ENCODE measurements around the gene PLA2G2C.

DNA sequence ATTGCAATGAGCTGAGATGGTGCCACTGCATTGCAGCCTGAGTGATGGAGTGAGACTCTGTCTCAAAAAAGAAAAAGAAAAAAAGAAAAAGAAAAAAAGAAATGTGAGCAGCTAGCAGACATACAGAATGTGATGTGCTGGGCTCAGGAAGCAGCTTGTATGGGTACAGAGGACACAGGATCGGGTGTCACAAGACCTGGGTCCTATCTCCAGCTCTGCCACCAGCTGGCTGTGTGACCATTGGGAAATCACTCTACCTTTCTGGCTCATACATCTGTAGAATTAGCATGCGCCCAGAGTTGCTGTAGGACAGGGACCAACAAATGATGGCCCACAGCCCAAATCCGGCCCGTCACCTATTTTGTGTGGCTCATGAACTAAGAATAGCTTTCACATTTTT, 3.3 kb upstream of the PLA2G2C start:
- TF ChIP-seq, protein P1, sequence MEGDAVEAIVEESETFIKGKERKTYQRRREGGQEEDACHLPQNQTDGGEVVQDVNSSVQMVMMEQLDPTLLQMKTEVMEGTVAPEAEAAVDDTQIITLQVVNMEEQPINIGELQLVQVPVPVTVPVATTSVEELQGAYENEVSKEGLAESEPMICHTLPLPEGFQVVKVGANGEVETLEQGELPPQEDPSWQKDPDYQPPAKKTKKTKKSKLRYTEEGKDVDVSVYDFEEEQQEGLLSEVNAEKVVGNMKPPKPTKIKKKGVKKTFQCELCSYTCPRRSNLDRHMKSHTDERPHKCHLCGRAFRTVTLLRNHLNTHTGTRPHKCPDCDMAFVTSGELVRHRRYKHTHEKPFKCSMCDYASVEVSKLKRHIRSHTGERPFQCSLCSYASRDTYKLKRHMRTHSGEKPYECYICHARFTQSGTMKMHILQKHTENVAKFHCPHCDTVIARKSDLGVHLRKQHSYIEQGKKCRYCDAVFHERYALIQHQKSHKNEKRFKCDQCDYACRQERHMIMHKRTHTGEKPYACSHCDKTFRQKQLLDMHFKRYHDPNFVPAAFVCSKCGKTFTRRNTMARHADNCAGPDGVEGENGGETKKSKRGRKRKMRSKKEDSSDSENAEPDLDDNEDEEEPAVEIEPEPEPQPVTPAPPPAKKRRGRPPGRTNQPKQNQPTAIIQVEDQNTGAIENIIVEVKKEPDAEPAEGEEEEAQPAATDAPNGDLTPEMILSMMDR (IDR thresholded peaks at IDR 0.05; ENCODE audit: borderline replicate concordance, extremely low read depth, low read length, poor library complexity, severe bottlenecking), result no peak
- TF ChIP-seq EZH2 (IDR thresholded peaks at IDR 0.05; ENCODE audit: borderline replicate concordance, low read depth, low read length, severe bottlenecking), result no peak
